ENCODE results near the gene SP140.

Gene SP140

DNA sequence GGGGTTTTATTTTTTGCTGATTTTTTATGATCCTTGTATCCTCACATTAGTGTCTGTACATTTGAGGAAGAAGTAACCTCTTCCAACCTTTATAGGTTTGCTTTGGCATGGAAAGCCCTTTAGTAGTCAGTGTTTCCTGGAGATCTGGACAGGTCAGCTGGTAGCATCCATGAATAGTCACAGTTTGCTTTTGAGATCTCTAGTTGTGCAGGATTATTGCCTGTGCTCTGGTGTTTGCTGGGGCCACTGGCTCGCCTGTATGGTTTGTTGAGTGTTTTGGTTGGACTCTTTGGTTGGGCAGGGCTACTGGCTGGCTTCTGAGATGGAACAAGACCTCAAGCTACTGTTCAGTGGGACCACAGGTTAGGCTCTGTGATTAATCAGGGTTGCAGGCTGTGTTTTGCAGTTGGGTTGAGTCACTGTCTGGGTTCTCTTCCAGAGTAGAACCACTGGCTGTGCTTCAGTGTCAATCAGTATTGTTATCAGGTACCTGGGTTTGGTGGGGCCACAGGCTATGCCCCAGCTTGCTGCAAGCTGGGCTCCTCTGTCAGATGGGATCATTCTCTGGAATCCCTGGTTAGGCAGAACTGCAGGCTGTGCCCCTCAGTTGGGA lies 121.5 kb downstream of the SP140 start:
- FAIRE-seq = no peak
- TF ChIP-seq, protein P1, sequence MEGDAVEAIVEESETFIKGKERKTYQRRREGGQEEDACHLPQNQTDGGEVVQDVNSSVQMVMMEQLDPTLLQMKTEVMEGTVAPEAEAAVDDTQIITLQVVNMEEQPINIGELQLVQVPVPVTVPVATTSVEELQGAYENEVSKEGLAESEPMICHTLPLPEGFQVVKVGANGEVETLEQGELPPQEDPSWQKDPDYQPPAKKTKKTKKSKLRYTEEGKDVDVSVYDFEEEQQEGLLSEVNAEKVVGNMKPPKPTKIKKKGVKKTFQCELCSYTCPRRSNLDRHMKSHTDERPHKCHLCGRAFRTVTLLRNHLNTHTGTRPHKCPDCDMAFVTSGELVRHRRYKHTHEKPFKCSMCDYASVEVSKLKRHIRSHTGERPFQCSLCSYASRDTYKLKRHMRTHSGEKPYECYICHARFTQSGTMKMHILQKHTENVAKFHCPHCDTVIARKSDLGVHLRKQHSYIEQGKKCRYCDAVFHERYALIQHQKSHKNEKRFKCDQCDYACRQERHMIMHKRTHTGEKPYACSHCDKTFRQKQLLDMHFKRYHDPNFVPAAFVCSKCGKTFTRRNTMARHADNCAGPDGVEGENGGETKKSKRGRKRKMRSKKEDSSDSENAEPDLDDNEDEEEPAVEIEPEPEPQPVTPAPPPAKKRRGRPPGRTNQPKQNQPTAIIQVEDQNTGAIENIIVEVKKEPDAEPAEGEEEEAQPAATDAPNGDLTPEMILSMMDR (IDR thresholded peaks at IDR 0.05; ENCODE audit: insufficient read depth, missing control alignments) = no peak
- DNase-seq (ENCODE audit: insufficient read length, low spot score) = no peak

DNA sequence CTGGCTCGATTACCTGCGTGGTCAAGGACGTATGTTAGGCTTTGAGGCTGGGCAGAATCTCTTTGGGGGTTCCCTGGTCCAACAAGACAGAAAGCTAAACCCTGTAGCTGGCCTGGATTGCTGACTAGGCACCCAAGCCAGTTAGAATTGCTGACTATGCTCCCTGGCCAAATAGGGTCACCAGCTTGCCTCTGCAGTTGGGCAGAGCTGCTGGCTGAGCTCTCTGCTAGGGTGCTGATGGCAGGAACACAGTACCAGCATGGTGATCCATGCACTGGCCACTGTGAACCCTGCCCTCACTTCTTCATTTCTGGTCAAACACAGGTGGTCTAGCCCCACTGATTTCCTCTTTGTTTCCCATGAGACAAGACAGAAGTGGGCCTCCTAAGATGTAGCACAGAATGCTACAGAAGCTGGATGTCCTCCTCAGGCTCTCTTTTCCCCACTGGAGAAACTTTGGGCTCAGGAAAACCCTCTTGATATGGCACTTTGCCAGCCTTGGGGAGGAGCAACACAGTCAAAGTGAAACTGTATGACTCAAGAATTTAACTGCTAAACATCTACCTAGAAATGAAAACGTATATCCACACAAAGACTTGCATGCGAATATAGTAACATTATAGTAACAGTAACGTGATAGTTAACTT lies 122.2 kb downstream of the SP140 start:
- DNase-seq (ENCODE audit: insufficient read length, low spot score) = no peak
- TF ChIP-seq, protein P1 (IDR thresholded peaks at IDR 0.05; ENCODE audit: insufficient read depth, missing control alignments) = no peak
- FAIRE-seq = no peak

DNA sequence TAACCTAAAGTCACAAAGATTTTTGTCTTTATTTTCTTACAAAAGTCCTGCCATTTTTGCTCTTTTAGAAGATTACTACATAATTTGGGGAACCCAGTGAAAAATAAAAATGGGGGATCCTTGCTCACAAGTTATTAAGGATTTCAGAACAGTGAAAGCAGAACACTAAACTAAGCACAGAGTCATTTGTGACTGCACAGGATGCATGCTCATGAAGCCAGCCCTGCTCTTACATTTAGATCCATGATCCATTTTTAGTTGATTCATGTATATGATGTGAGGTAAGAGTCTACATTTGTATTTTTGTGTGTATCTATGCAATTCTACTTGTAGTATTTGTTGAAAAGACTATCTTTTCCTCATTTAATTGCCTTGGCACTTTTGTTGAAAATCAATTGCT lies 123.3 kb downstream of the SP140 start:
- DNase-seq (ENCODE audit: insufficient read length, low spot score) (no peak), FAIRE-seq (no peak)
- TF ChIP-seq, protein P1 (IDR thresholded peaks at IDR 0.05; ENCODE audit: insufficient read depth, missing control alignments) = no peak

DNA sequence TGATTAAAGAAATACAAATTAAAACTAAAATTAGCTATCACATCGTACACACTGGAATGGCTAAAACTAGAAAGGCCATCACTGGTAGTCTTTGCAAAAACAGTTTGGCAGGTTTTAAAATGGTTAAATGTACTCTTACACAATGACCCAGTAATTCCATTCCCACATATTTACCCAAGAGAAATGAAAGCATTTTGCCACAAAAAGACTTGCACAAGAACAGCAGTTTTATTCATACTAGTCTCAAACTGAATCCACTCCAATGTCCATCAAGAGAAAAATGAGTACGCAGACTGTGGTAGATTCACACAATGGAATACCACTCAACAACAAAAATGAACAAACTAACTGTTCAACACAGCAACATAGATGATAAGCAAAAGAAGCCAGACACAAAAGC lies 130.5 kb downstream of the SP140 start:
- FAIRE-seq = no peak
- DNase-seq (ENCODE audit: insufficient read length, low spot score) = no peak
- TF ChIP-seq, protein P1 (IDR thresholded peaks at IDR 0.05; ENCODE audit: insufficient read depth, missing control alignments) = no peak

DNA sequence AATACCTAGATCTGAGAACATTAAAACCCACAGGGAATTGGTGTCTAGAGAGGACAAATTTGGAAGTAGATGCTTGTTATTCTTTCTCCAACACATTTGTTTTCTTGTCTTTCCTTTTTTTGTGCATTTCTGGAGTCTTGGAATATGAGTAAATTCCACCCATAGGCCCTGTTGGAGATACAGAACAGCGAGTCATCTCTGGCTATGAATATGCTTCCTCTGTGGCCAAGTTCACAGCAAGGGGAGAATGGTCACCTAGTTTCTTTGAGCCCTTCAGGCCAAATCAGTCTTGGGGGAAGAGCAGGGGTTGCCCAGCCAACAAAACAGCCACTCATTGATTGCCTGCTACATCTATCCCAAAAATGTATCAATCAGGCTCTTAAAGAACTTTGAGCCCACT lies 132.8 kb downstream of the SP140 start:
- FAIRE-seq (no peak), DNase-seq (ENCODE audit: insufficient read length, low spot score) (no peak)
- TF ChIP-seq, protein P1 (IDR thresholded peaks at IDR 0.05; ENCODE audit: insufficient read depth, missing control alignments) = no peak

DNA sequence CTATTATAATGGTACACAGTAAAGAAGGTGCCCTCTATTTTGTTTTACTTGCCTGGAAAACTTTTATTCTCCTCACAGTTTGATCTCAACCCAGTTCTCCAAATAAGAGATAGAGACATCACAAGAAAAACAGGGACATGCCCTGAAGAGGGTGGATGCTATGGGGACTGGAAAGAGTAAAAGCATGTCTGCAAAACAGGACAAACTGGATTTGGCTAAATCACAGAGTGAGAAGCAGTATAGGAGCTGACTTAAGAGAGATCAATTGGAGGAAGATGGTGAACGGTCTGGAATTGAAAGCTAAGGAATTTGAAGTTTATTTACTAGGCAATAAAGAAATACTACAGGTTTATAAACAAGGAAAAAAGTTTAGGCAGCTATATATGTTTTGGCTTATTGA lies 134.5 kb downstream of the SP140 start:
- FAIRE-seq = no peak
- TF ChIP-seq, protein P1 (IDR thresholded peaks at IDR 0.05; ENCODE audit: insufficient read depth, missing control alignments) = no peak
- no peak for DNase-seq (ENCODE audit: insufficient read length, low spot score)

DNA sequence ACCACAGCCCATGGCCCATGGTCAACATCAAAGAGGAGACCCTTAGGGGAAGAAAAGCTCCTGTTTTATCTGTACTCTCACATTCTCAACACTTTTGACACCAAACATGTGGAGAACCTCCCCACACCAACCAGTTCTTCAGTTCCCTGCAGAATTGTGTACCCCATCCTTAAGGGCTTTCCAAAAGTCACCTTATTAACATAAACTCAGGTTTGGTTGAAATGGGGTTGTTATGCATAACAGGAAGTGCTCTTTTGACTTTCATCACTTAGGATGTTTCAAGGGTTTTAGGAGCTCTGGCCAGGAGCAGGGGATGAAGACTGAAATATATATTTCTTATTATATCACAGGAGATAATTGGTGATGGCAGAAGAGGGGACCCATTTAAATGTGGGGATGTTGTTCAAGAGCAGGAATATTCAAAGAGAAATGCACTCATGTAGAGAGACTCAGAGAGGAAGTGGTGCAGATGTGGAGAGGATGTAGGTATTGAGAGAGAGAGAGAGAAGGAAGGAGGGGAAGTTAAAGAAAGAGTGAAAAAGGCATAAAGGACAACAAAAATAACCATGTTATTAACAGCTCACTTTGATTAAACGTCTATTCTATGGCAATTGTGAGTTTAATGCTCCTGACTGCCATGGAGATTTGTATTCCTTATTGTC lies 136.6 kb downstream of the SP140 start:
- DNase-seq (ENCODE audit: insufficient read length, low spot score) (no peak), FAIRE-seq (no peak)
- TF ChIP-seq, protein P1 (IDR thresholded peaks at IDR 0.05; ENCODE audit: insufficient read depth, missing control alignments) = no peak

Measured in D721Med (cell line).